ENCODE results near the gene BCL7B.

Gene BCL7B

DNA sequence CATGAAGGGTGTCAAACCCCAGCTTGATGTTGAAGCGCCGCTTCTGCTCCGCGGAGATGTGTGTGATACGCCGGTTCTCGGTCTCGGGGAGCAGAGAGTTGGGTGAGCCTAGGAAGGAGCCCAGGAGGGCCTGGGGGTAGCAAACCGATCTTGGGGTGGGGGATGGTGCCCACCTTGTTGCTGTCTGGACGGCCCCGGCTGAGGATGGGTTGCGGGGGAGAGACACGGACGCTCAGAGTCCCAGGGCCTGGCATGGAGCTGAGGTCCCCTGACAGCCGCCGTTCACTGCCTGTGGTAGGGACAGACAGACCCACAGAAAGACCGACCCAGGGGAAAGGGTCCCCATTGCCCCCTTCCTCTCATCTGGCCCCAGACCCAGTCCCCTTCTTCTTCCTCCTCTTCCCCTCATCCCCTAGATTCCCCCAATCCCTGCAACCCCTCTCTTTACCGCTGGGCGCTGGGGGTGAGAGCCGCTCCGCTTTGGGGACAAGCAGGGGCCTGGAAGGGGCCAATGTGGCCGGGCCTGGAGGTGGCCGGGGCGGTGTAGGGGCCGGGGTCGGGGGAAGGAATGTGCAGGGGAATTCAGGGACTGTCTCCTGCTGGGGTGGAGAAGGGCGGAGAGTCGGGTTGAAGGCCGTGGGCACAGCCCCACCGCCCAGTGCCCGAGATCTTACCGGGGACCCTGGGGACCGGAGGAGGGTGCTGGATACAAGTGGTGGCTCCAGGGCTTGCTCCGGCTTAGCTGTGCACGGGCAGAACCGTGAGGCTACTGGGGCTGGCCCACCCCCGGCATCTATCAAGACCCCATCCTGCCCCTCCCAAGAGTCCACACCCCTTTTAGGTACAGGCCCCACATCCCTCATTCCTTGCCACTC lies 38.9 kb upstream of the BCL7B start:
- Histone ChIP-seq H3K9me2 (replicated peaks; ENCODE audit: control insufficient read depth, low read length) (no peaks in the 10 kb centered on the region), H3K4me1 (ENCODE audit: control insufficient read depth, low read length) (no peaks in the 10 kb centered on the region), H3F3A (ENCODE audit: control insufficient read depth, insufficient read depth) (no peaks in the 10 kb centered on the region), H3K79me2 (ENCODE audit: control insufficient read depth, low read length) (no peaks in the 10 kb centered on the region), H4K20me1 (ENCODE audit: control insufficient read depth, insufficient read depth, low read depth, low read length) (no peaks in the 10 kb centered on the region), H3K9me3 (ENCODE audit: control insufficient read depth, insufficient read depth, low read length) (no peaks in the 10 kb centered on the region), H3K27ac (ENCODE audit: low read depth, low read length) (no peak overlapping the region), H3K27me3 (ENCODE audit: control insufficient read depth, low read length) (peaks cover 13% of the 10 kb centered on the region), H3K36me3 (ENCODE audit: control insufficient read depth, low read length) (no peaks in the 10 kb centered on the region), H3K4me2 (ENCODE audit: low read length) (no peak overlapping the region), H3K4me3 (ENCODE audit: low read length) (no peak overlapping the region)
- TF ChIP-seq EZH2phosphoT487 (IDR thresholded peaks at IDR 0.05; ENCODE audit: borderline replicate concordance, low read length) = no peak

DNA sequence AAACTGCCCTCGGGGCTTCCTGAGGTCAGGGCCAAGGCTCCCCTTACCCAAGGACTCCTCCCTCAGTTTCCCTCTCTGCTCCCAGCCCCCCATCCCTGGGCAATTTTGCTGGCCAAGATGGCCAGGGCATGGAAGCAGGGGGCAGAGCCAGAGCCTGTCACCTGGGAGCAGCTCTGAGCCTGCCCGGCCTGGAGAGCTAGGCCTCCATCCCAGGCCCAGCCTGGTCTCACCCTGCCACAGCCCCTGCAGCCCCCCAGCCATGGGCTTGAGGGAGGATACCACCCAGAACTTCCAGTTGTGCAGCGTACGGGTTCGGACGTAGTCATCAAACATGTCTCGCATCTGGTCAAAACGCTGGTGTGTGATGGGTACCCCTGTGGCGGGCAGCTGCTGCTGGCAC lies 37.9 kb upstream of the BCL7B start:
- peaks cover 13% of the 10 kb centered on the region for H3K27me3 ChIP-seq (ENCODE audit: control insufficient read depth, low read length)

GRCh38 chr7:73593207-73594045 lies 35.9 kb upstream of the BCL7B start:
- Histone ChIP-seq H3K4me1 (ENCODE audit: control insufficient read depth, low read length) (no peaks in the 10 kb centered on the region), H3K4me2 (ENCODE audit: low read length) (no peak overlapping the region), H3K9me2 (replicated peaks; ENCODE audit: control insufficient read depth, low read length) (no peaks in the 10 kb centered on the region), H3K36me3 (ENCODE audit: control insufficient read depth, low read length) (no peaks in the 10 kb centered on the region), H3K27ac (ENCODE audit: low read depth, low read length) (no peak overlapping the region), H3F3A (ENCODE audit: control insufficient read depth, insufficient read depth) (0 out of 2 replicates have a peak, but pooled peaks cover 3% of the 10 kb centered on the region), H3K27me3 (ENCODE audit: control insufficient read depth, low read length) (peaks cover 11% of the 10 kb centered on the region), H4K20me1 (ENCODE audit: control insufficient read depth, insufficient read depth, low read depth, low read length) (no peaks in the 10 kb centered on the region), H3K79me2 (ENCODE audit: control insufficient read depth, low read length) (no peaks in the 10 kb centered on the region), H3K4me3 (ENCODE audit: low read length) (no peak overlapping the region), H3K9me3 (ENCODE audit: control insufficient read depth, insufficient read depth, low read length) (no peaks in the 10 kb centered on the region)
- TF ChIP-seq EZH2phosphoT487 (IDR thresholded peaks at IDR 0.05; ENCODE audit: borderline replicate concordance, low read length) (no peak), CTCF (IDR thresholded peaks at IDR 0.05; ENCODE audit: low read depth, low read length, poor library complexity, severe bottlenecking) (no peak)

More for the DNA sequence above, 37.9 kb upstream of the BCL7B start:
- H3K36me3 ChIP-seq (ENCODE audit: control insufficient read depth, low read length) = no peaks in the 10 kb centered on the region
- H3K4me3 ChIP-seq (ENCODE audit: low read length) = no peak overlapping the region
- H3K27ac ChIP-seq (ENCODE audit: low read depth, low read length) = no peak overlapping the region
- H3F3A ChIP-seq (ENCODE audit: control insufficient read depth, insufficient read depth) = 0 out of 2 replicates have a peak, but pooled peaks cover 3% of the 10 kb centered on the region
- no peaks in the 10 kb centered on the region for H3K9me3 ChIP-seq (ENCODE audit: control insufficient read depth, insufficient read depth, low read length)
- H3K4me2 ChIP-seq (ENCODE audit: low read length) = no peak overlapping the region
- H3K9me2 ChIP-seq (replicated peaks; ENCODE audit: control insufficient read depth, low read length) = no peaks in the 10 kb centered on the region
- no peaks in the 10 kb centered on the region for H3K79me2 ChIP-seq (ENCODE audit: control insufficient read depth, low read length)
- no peaks in the 10 kb centered on the region for H4K20me1 ChIP-seq (ENCODE audit: control insufficient read depth, insufficient read depth, low read depth, low read length)
- H3K4me1 ChIP-seq (ENCODE audit: control insufficient read depth, low read length) = no peaks in the 10 kb centered on the region
- TF ChIP-seq CTCF (IDR thresholded peaks at IDR 0.05; ENCODE audit: low read depth, low read length, poor library complexity, severe bottlenecking) (no peak), EZH2phosphoT487 (IDR thresholded peaks at IDR 0.05; ENCODE audit: borderline replicate concordance, low read length) (no peak)

All from DOHH2 (cell line).